Prostate gland (tissue), 2 donors: Measurements from ENCODE around the gene MRGPRE.

Experiments used
- POLR2A ChIP-seq: fragments of 450-650 bp; IDR thresholded peaks from one replicate; pipeline ENCODE4 v1.6.1; 2016; ENCODE audit warnings: antibody characterized with exemption, mild to moderate bottlenecking
- POLR2AphosphoS5 ChIP-seq: sonication (generic); formaldehyde crosslinking; IDR thresholded peaks from one replicate; pipeline ENCODE4 v1.6.1; 2017; ENCODE audit warnings: antibody characterized with exemption
- TF ChIP-seq, protein P1 (sequence below), 4 experiments: fragments of 200-600 bp in 2 of 4; fragments of 450-650 bp in 2 of 4; sonication (generic) in 2 of 4; IDR thresholded peaks; 1 replicate in 3 of 4; 2 replicates in 1 of 4; pipeline ENCODE4 v1.5.1; 2016 to 2019; ENCODE audit warnings: antibody characterized with exemption in 4 of 4, mild to moderate bottlenecking in 2 of 4, moderate library complexity in 2 of 4

DNA sequence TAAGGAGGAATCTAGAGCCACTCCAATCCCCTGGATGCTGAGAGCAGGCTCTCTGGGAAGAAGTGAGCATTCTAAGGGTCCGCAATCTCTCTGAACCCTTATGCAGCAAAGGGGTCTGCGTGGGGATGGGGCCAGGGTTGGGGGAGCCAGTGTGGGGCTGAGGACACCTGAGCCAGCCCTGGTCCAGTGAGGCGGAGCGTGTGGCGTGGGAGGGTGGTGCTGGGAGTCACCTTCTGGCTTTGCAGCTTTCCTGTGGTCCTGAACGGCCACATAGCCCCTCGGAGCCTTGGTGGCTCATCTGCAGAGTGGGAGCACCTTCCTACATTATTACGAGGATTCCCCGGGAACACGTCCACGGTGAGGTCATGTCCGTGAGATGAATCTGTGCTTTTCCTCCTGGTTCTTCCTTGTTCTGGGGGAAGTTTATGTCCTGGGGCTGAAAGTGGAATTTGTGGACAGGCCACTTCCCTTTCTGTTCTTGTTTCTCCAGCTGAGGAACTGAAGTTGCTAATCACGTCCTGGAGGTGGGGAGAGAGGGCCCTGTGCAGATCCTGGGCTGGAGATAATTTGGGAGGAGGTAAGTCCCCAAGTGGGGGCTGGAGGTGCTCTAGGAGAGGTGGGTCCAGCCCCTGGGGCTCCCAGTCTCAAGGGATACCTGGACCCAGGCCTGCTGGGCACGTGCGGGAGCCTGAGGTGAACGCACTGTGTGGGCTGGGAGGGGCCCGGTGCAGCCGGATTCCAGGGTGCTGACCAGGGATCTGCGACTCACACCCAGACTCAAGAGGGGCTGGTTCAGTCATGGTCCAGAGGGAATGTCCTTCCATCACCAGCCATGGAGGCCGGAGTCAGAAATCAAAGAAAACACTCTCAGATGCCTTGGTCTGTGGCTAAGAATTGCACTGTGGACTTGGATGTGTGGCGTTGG is 6.1 kb downstream of the MRGPRE start:
- TF ChIP-seq, protein P1, sequence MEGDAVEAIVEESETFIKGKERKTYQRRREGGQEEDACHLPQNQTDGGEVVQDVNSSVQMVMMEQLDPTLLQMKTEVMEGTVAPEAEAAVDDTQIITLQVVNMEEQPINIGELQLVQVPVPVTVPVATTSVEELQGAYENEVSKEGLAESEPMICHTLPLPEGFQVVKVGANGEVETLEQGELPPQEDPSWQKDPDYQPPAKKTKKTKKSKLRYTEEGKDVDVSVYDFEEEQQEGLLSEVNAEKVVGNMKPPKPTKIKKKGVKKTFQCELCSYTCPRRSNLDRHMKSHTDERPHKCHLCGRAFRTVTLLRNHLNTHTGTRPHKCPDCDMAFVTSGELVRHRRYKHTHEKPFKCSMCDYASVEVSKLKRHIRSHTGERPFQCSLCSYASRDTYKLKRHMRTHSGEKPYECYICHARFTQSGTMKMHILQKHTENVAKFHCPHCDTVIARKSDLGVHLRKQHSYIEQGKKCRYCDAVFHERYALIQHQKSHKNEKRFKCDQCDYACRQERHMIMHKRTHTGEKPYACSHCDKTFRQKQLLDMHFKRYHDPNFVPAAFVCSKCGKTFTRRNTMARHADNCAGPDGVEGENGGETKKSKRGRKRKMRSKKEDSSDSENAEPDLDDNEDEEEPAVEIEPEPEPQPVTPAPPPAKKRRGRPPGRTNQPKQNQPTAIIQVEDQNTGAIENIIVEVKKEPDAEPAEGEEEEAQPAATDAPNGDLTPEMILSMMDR (IDR thresholded peaks at IDR 0.05), result no peak
- TF ChIP-seq POLR2AphosphoS5 (no peak), POLR2A (no peak)
